Measurements from ENCODE around the gene SOCS4. TPM values are rescaled to one million over a fixed set of nuclear protein-coding genes. Genes with fewer than 3 reads are reported as not detected.
A peak's percentile ranks its signal among the peaks of the same experiment; 100 is the strongest.
"Not testable (repeated sequence)": the region's sequence is repeated elsewhere in the genome, so short reads cannot be mapped to it uniquely, and the experiment has no call there.

The SOCS4 gene
- total RNA-seq, 1 donor from 2014 or later: 34.7 TPM

GRCh38 chr14:55051423-55052268 lies 24.6 kb downstream of the SOCS4 start, which contains the start of gene MAPK1IP1L:
Gene MAPK1IP1L (plus strand): TSS chr14:55051647. CDS start chr14:55061684, 10,037 bp downstream.
- DNase-seq (ENCODE audit: low read depth): peak; percentile 87

GRCh38 chr14:55052269-55052930 lies 25.4 kb downstream of the SOCS4 start:
- peak; percentile 59 for DNase-seq (ENCODE audit: low read depth)

- no peak for DNase-seq (ENCODE audit: low read depth)
Observed at GRCh38 chr14:55053018-55053417, 26.0 kb downstream of the SOCS4 start.

- DNase-seq (ENCODE audit: low read depth): no peak
Observed at GRCh38 chr14:55053500-55053899, 26.5 kb downstream of the SOCS4 start.

GRCh38 chr14:55054098-55054497 lies 27.1 kb downstream of the SOCS4 start:
- no peak for DNase-seq (ENCODE audit: low read depth)

GRCh38 chr14:55057919-55058318 lies 30.9 kb downstream of the SOCS4 start:
- DNase-seq (ENCODE audit: low read depth): no peak

- DNase-seq (ENCODE audit: low read depth): no peak
Observed at GRCh38 chr14:55059333-55059732, 32.3 kb downstream of the SOCS4 start.

- DNase-seq (ENCODE audit: low read depth): no peak
Observed at GRCh38 chr14:55062517-55063351, 35.7 kb downstream of the SOCS4 start.

GRCh38 chr14:55064896-55065295 lies 37.9 kb downstream of the SOCS4 start:
- not testable (repeated sequence) for DNase-seq (ENCODE audit: low read depth)

- no peak for DNase-seq (ENCODE audit: low read depth)
Observed at GRCh38 chr14:55065411-55065810, 38.4 kb downstream of the SOCS4 start.

GRCh38 chr14:55066223-55066622 lies 39.2 kb downstream of the SOCS4 start:
- DNase-seq (ENCODE audit: low read depth): no peak

GRCh38 chr14:55070981-55071411 lies 44.0 kb downstream of the SOCS4 start:
- DNase-seq (ENCODE audit: low read depth): no peak

GRCh38 chr14:55071870-55072640 lies 45.0 kb downstream of the SOCS4 start:
- DNase-seq (ENCODE audit: low read depth): peak; percentile 99

GRCh38 chr14:55073856-55074255 lies 46.8 kb downstream of the SOCS4 start:
- peak; percentile 33 for DNase-seq (ENCODE audit: low read depth)

GRCh38 chr14:55074662-55075061 lies 47.6 kb downstream of the SOCS4 start:
- DNase-seq (ENCODE audit: low read depth): no peak

GRCh38 chr14:55075628-55076175 lies 48.7 kb downstream of the SOCS4 start:
- DNase-seq (ENCODE audit: low read depth): no peak

GRCh38 chr14:55077170-55078151 lies 50.4 kb downstream of the SOCS4 start:
- peak; percentile 85 for DNase-seq (ENCODE audit: low read depth)

GRCh38 chr14:55079961-55080360 lies 52.9 kb downstream of the SOCS4 start:
- DNase-seq (ENCODE audit: low read depth): not testable (repeated sequence)

GRCh38 chr14:55084401-55085059 lies 57.5 kb downstream of the SOCS4 start:
- no peak for DNase-seq (ENCODE audit: low read depth)
